HepG2 (cell line): ENCODE results near the gene SPRED2.

Experiments used
- KLF9 ChIP-seq: IDR thresholded peaks from 2 replicates; pipeline ENCODE4 v1.6.1; 2016; ENCODE audit warnings: low read depth
- POLR2AphosphoS2 ChIP-seq: IDR thresholded peaks from 2 replicates; pipeline ENCODE4 v1.6.1; 2011; ENCODE audit warnings: low read depth, low read length, improper control_type of control experiment

GRCh38 chr2:65261676-65262075, 170.7 kb downstream of the SPRED2 start:
- TF ChIP-seq KLF9, result no peak
- no peak for TF ChIP-seq POLR2AphosphoS2
